Chondrocyte (in vitro differentiated cells): ENCODE data around the gene GALNT10. TPM values are rescaled to one million over a fixed set of nuclear protein-coding genes. Genes with fewer than 3 reads are reported as not detected.
"Not testable (repeated sequence)": the region's sequence is repeated elsewhere in the genome, so short reads cannot be mapped to it uniquely, and the experiment has no call there.

Experiments
- DNase-seq: peaks from one replicate; pipeline ENCODE4 v3.0.0; 2021; ENCODE audit warnings: mixed read lengths, low spot score
- H3K27ac Mint-ChIP-seq: one replicate; pipeline ENCODE4 v1.8.0; 2021; ENCODE audit warnings: mild to moderate bottlenecking, moderate library complexity, mixed read lengths; ENCODE audit not compliant: unreplicated experiment
- H3K27me3 Mint-ChIP-seq: 2 replicates; pipeline ENCODE4 v1.8.0; 2021; ENCODE audit warnings: low read depth, mixed read lengths
- H3K36me3 Mint-ChIP-seq: 2 replicates; pipeline ENCODE4 v1.8.0; 2021; ENCODE audit warnings: low read depth, mixed read lengths
- H3K4me1 Mint-ChIP-seq: 2 replicates; pipeline ENCODE4 v1.8.0; 2021; ENCODE audit warnings: low read depth, mild to moderate bottlenecking, mixed read lengths
- H3K4me3 Mint-ChIP-seq: one replicate; pipeline ENCODE4 v1.8.0; 2021; ENCODE audit warnings: mild to moderate bottlenecking, moderate library complexity, mixed read lengths; ENCODE audit not compliant: unreplicated experiment
- H3K9me3 Mint-ChIP-seq: 2 replicates; pipeline ENCODE4 v1.8.0; 2021; ENCODE audit warnings: low read depth, mixed read lengths
- total RNA-seq: library from RNA; stranded (reverse); gene quantifications from 3 replicates; pipeline ENCODE4 v1.2.1, GENCODE V29; 2021
- TF ChIP-seq, protein P1 (sequence below): fragments of 200-600 bp; sonication (generic); IDR thresholded peaks from 2 replicates; pipeline ENCODE4 v1.5.0; 2021; ENCODE audit warnings: antibody characterized with exemption, mild to moderate bottlenecking, moderate library complexity

The GALNT10 gene
- total RNA-seq, 1 donor from 2014 or later, result 155 TPM

GRCh38 chr5:154147666-154148065 is 42.9 kb upstream of the GALNT10 start:
- Mint-ChIP-seq H3K4me3 (no peak overlapping the region), H3K4me1 (no peaks in the 10 kb centered on the region), H3K9me3 (no peaks in the 10 kb centered on the region), H3K27ac (no peak overlapping the region), H3K36me3 (peaks cover 1% of the 10 kb centered on the region), H3K27me3 (peaks cover 1% of the 10 kb centered on the region)
- TF ChIP-seq, protein P1, sequence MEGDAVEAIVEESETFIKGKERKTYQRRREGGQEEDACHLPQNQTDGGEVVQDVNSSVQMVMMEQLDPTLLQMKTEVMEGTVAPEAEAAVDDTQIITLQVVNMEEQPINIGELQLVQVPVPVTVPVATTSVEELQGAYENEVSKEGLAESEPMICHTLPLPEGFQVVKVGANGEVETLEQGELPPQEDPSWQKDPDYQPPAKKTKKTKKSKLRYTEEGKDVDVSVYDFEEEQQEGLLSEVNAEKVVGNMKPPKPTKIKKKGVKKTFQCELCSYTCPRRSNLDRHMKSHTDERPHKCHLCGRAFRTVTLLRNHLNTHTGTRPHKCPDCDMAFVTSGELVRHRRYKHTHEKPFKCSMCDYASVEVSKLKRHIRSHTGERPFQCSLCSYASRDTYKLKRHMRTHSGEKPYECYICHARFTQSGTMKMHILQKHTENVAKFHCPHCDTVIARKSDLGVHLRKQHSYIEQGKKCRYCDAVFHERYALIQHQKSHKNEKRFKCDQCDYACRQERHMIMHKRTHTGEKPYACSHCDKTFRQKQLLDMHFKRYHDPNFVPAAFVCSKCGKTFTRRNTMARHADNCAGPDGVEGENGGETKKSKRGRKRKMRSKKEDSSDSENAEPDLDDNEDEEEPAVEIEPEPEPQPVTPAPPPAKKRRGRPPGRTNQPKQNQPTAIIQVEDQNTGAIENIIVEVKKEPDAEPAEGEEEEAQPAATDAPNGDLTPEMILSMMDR, result no peak
- no peak for DNase-seq

DNA sequence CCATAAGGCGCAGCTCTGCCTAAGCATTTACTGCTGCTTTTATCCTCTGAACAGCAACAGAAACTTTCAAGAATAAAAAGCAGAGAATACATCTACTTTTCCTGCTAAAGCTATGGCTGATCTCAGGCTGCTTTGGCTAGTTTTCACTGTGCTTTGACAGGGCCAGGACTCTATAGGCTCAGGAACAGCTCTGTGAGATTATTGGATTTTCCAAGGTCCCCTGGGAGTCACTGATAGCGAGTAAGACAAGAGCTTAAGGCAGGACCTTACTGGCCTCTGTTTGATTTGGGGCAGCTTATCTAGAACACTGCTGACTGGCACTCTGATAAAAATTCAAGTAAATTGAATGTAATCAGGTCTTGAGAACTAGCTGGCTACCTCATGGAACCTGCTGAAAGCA is 40.1 kb upstream of the GALNT10 start:
- not testable (repeated sequence) for DNase-seq, H3K9me3 Mint-ChIP-seq, H3K27ac Mint-ChIP-seq, H3K4me1 Mint-ChIP-seq, H3K36me3 Mint-ChIP-seq, H3K4me3 Mint-ChIP-seq, H3K27me3 Mint-ChIP-seq

- peaks cover 4% of the 10 kb centered on the region for H3K36me3 Mint-ChIP-seq
Observed at GRCh38 chr5:154157483-154158378, 32.8 kb upstream of the GALNT10 start.

DNA sequence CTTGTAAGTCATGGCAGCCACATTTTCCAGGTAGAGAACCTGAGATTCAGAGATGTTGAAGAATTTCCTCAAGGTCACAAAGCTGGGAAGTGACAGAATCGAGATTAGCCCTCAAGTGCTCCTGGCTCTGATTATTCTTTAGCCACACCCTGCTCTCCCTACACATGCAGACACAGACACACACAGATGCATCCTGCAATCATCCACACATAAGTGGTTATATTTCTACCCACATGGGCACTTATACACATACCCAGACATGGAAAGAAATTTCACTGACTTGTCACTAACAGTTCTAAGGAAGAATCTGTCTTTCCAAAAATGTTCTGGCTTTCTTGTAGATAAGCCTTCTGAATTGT is 32.2 kb upstream of the GALNT10 start:
- H3K27me3 Mint-ChIP-seq, result peaks cover 13% of the 10 kb centered on the region
- no peak for DNase-seq
- peaks cover 4% of the 10 kb centered on the region for H3K36me3 Mint-ChIP-seq
- peaks cover 18% of the 10 kb centered on the region for H3K4me1 Mint-ChIP-seq
- H3K27ac Mint-ChIP-seq, result no peak overlapping the region
- TF ChIP-seq, protein P1, result no peak
- H3K9me3 Mint-ChIP-seq, result peaks cover 11% of the 10 kb centered on the region
- H3K4me3 Mint-ChIP-seq, result no peak overlapping the region

More at GRCh38 chr5:154157483-154158378, 32.8 kb upstream of the GALNT10 start:
- H3K27ac Mint-ChIP-seq, result no peak overlapping the region
- TF ChIP-seq, protein P1, result peak; percentile 70
- no peak for DNase-seq
- peaks cover 18% of the 10 kb centered on the region for H3K4me1 Mint-ChIP-seq
- peaks cover 13% of the 10 kb centered on the region for H3K9me3 Mint-ChIP-seq
- H3K4me3 Mint-ChIP-seq, result no peak overlapping the region
- peaks cover 11% of the 10 kb centered on the region for H3K27me3 Mint-ChIP-seq

GRCh38 chr5:154159343-154159742 is 31.2 kb upstream of the GALNT10 start:
- Mint-ChIP-seq H3K4me3 (no peak overlapping the region), H3K36me3 (peaks cover 1% of the 10 kb centered on the region), H3K27me3 (peaks cover 18% of the 10 kb centered on the region), H3K27ac (no peak overlapping the region), H3K4me1 (peaks cover 18% of the 10 kb centered on the region), H3K9me3 (peaks cover 11% of the 10 kb centered on the region)
- TF ChIP-seq, protein P1, result no peak
- DNase-seq, result no peak
